Astrocyte (in vitro differentiated cells and primary cell): ENCODE data around the gene PPP4C.

ENCODE experiments used
- CTCF ChIP-seq: IDR thresholded peaks from 2 replicates; pipeline ENCODE4 v1.5.1; 2011; ENCODE audit warnings: low read depth, mild to moderate bottlenecking, inconsistent platforms, low read length, moderate library complexity; ENCODE audit not compliant: insufficient read depth
- EZH2 ChIP-seq: IDR thresholded peaks from 2 replicates; pipeline ENCODE4 v1.6.1; 2012; ENCODE audit warnings: mild to moderate bottlenecking, low read length, inconsistent platforms; ENCODE audit not compliant: insufficient read depth

GRCh38 chr16:30092373-30093010 is 16.7 kb downstream of the PPP4C start:
- TF ChIP-seq CTCF (peak; percentile 41), EZH2 (no peak)
